Measurements from ENCODE around the gene PRSS48. TPM values are rescaled to one million over a fixed set of nuclear protein-coding genes. Genes with fewer than 3 reads are reported as not detected.

The PRSS48 gene
- not detected for total RNA-seq

DNA sequence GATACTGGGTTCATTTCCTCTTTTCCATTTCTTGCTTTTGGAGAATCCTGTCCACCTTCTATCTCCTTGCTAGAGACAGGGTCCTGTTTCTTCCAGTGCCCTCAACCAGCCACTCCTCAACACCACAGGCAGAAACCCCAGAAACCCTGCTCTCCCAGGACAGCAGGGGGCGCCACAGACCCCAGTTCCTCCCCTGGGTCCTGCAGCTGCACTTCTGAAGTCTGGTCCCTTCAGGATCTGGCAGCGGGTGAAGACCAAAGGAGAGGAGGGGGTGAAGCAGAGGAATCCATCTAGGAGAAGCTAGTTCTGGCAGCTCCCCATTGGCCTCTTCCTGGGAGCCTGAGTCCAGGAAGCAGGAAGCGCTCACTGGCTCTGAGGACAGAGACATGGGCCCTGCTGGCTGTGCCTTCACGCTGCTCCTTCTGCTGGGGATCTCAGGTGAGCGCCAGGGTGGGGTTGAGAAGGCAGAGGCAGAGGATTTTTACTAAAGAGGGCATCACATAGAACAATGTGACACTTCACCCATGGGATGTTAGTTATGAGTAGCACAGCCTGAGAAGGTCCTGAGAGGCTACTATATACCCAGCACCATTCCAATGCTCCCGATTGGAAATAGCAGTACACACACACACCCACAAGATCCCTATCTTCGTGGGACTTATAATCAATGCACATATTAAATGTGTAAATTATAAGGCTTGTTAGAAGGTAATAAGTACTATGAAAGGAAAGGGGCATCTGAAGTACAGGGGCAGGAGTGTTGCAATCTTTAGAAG is at the start of gene PRSS48:
TSS of gene PRSS48 (plus strand) at position 375 of the 776 bp plus-strand sequence. CDS start at position 387, 12 bp downstream.
- ChIA-PET CTCF (interaction anchor here (0.7 to 2.3 kb wide), 15 partner anchors 9 to 160 kb away, joined by 3 to 8 read pairs (median 3); no protein-coding TSS in a partner anchor), POLR2A (no interaction called here)
- Mint-ChIP-seq H3K4me3 (no peak within 1 kb of the TSS), H3K9me3 (no peaks in the 10 kb centered on the region), H3K36me3 (ENCODE audit: low read depth) (no peaks in the 10 kb centered on the region), H3K27me3 (peaks cover 3% of the 10 kb centered on the region), H3K4me1 (ENCODE audit: low read depth) (no peaks in the 10 kb centered on the region), H3K27ac (no peak within 1 kb of the TSS)
- intact Hi-C loops (cut with micrococcal nuclease) = loop anchor here (2.0 kb wide), 1 partner anchor 86 kb away; no protein-coding TSS in a partner anchor
- TF ChIP-seq CTCF (IDR thresholded peaks at IDR 0.05) = peak; percentile 67
- DNase-seq (peak; percentile 67), ATAC-seq (peak; percentile 68)

DNA sequence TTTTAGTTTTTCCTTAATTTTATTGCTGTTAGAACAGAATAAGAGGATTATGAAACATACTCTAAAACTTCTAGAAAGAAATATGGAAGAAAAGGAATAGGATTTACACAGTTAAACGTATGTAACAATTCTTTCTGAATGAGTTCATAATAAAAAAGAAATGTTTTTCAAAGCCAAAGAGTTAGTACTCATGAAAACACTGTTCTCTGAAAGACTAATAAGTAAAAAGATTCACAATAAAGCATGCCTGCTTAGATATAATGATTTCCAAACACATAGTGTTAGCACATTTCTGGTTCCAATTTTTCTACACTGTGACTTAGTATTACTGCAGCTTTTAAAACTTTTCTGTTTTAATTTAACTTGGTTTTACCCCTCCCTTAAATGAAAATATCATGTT is 49.8 kb upstream of the PRSS48 start:
- TF ChIP-seq CTCF (IDR thresholded peaks at IDR 0.05) = no peak
- no peak overlapping the region for H3K4me3 Mint-ChIP-seq
- intact Hi-C loops (cut with micrococcal nuclease) = no loop called here
- no peaks in the 10 kb centered on the region for H3K4me1 Mint-ChIP-seq (ENCODE audit: low read depth)
- no peaks in the 10 kb centered on the region for H3K9me3 Mint-ChIP-seq
- CTCF ChIA-PET = no interaction called here
- ATAC-seq = no peak
- no peak for DNase-seq
- no peaks in the 10 kb centered on the region for H3K36me3 Mint-ChIP-seq (ENCODE audit: low read depth)
- peaks cover 27% of the 10 kb centered on the region for H3K27me3 Mint-ChIP-seq
- POLR2A ChIA-PET = no interaction called here
- H3K27ac Mint-ChIP-seq = no peak overlapping the region

GRCh38 chr4:151227731-151228130 is 49.2 kb upstream of the PRSS48 start:
- Mint-ChIP-seq H3K27me3 (peaks cover 27% of the 10 kb centered on the region), H3K36me3 (ENCODE audit: low read depth) (no peaks in the 10 kb centered on the region), H3K27ac (no peak overlapping the region), H3K9me3 (no peaks in the 10 kb centered on the region), H3K4me3 (no peak overlapping the region), H3K4me1 (ENCODE audit: low read depth) (no peaks in the 10 kb centered on the region)
- no peak for TF ChIP-seq CTCF (IDR thresholded peaks at IDR 0.05)
- ATAC-seq = no peak
- no peak for DNase-seq
- intact Hi-C loops (cut with micrococcal nuclease) = no loop called here
- POLR2A ChIA-PET = no interaction called here
- CTCF ChIA-PET = no interaction called here

GRCh38 chr4:151228189-151229119 is 48.5 kb upstream of the PRSS48 start:
- H3K27me3 Mint-ChIP-seq = peaks cover 24% of the 10 kb centered on the region
- no peak for ATAC-seq
- no peak for TF ChIP-seq CTCF (IDR thresholded peaks at IDR 0.05)
- H3K4me3 Mint-ChIP-seq = no peak overlapping the region
- no peak overlapping the region for H3K27ac Mint-ChIP-seq
- intact Hi-C loops (cut with micrococcal nuclease) = no loop called here
- no peaks in the 10 kb centered on the region for H3K9me3 Mint-ChIP-seq
- no peak for DNase-seq
- H3K4me1 Mint-ChIP-seq (ENCODE audit: low read depth) = no peaks in the 10 kb centered on the region
- POLR2A ChIA-PET = no interaction called here
- CTCF ChIA-PET = no interaction called here
- no peaks in the 10 kb centered on the region for H3K36me3 Mint-ChIP-seq (ENCODE audit: low read depth)
